RWPE2 (cell line): ENCODE data around the gene RDH11.

Experiments
- ATAC-seq: fragments of 200-7000 bp; cut with Tn5 transposase; 3 replicates; pipeline ENCODE4 v1.9.1; 2021; ENCODE audit warnings: low read depth
- DNase-seq: peaks from one replicate; pipeline ENCODE4 v3.0.0-alpha.2; 2020; ENCODE audit warnings: low spot score
- H3K27ac ChIP-seq: fragments of 450-650 bp; 2 replicates; pipeline ENCODE4 v1.5.1; 2017; ENCODE audit warnings: mild to moderate bottlenecking; ENCODE audit not compliant: poor library complexity, severe bottlenecking
- H3K27me3 ChIP-seq: fragments of 250-450 bp; sonication (Bioruptor Pico); 2 replicates; pipeline ENCODE4 v1.5.1; 2021; ENCODE audit warnings: mild to moderate bottlenecking, moderate library complexity; ENCODE audit not compliant: insufficient read depth, poor library complexity, severe bottlenecking
- H3K36me3 ChIP-seq: fragments of 250-450 bp; sonication (Bioruptor Pico); 2 replicates; pipeline ENCODE4 v1.5.1; 2020; ENCODE audit warnings: low read depth, mild to moderate bottlenecking, moderate library complexity
- H3K4me1 ChIP-seq: fragments of 250-450 bp; sonication (Bioruptor Pico); 2 replicates; pipeline ENCODE4 v1.5.1; 2021; ENCODE audit warnings: mild to moderate bottlenecking, moderate library complexity; ENCODE audit not compliant: insufficient read depth, poor library complexity, severe bottlenecking
- H3K4me3 ChIP-seq: fragments of 250-450 bp; sonication (Bioruptor Pico); 2 replicates; pipeline ENCODE4 v1.5.1; 2021; ENCODE audit warnings: mild to moderate bottlenecking, moderate library complexity; ENCODE audit not compliant: severe bottlenecking
- H3K9me3 ChIP-seq: fragments of 250-450 bp; sonication (Bioruptor Pico); 2 replicates; pipeline ENCODE4 v1.5.1; 2021; ENCODE audit warnings: mild to moderate bottlenecking, moderate library complexity; ENCODE audit not compliant: severe bottlenecking
- TF ChIP-seq, protein P1 (sequence below): fragments of 450-650 bp; IDR thresholded peaks from one replicate; pipeline ENCODE4 v1.5.1; 2017; ENCODE audit warnings: mild to moderate bottlenecking, moderate library complexity; ENCODE audit not compliant: poor library complexity, severe bottlenecking

The RDH11 gene

DNA sequence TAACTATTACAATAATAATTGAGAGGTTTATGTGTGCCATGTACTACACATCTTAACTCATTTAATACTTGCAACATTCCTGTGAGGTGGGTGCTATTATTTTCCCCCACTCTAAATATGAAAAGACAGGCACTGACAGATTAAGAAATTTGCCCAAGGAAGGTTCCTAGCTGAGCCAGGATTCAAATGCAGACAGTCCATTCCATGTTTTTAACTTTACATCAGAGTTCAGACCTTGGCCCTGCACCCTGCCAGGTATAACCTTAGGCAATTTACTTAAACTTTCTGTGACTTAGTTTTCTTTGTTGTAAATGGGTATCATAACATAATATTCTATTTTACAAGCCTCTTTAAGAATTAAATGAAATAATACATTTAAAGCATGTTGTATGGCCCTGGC lies 32.7 kb upstream of the RDH11 start:
- DNase-seq (no peak), ATAC-seq (no peak)
- Histone ChIP-seq H3K4me3 (no peak overlapping the region), H3K36me3 (no peaks in the 10 kb centered on the region), H3K27ac (no peak overlapping the region), H3K27me3 (no peaks in the 10 kb centered on the region), H3K4me1 (no peaks in the 10 kb centered on the region), H3K9me3 (no peaks in the 10 kb centered on the region)
- TF ChIP-seq, protein P1, sequence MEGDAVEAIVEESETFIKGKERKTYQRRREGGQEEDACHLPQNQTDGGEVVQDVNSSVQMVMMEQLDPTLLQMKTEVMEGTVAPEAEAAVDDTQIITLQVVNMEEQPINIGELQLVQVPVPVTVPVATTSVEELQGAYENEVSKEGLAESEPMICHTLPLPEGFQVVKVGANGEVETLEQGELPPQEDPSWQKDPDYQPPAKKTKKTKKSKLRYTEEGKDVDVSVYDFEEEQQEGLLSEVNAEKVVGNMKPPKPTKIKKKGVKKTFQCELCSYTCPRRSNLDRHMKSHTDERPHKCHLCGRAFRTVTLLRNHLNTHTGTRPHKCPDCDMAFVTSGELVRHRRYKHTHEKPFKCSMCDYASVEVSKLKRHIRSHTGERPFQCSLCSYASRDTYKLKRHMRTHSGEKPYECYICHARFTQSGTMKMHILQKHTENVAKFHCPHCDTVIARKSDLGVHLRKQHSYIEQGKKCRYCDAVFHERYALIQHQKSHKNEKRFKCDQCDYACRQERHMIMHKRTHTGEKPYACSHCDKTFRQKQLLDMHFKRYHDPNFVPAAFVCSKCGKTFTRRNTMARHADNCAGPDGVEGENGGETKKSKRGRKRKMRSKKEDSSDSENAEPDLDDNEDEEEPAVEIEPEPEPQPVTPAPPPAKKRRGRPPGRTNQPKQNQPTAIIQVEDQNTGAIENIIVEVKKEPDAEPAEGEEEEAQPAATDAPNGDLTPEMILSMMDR, result no peak

DNA sequence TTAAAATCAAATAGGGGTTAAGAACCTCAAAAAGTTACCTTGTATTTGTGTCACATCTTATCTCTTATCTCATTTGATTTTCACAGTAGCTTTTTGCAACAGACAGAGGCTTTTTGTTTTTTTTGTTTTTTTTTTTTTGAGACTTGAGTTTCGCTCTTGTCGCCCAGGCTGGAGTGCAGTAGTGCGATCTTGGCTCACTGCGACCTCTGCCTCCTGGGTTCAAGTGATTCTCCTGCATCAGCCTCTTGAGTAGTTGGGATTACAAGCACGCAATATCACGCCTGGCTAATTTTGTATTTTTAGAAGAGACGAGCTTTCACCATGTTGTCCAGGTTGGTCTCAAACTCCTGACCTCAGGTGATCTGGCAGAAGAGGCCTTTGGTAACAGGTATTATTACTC lies 31.8 kb upstream of the RDH11 start:
- Histone ChIP-seq H3K36me3 (no peaks in the 10 kb centered on the region), H3K4me3 (no peak overlapping the region), H3K27me3 (no peaks in the 10 kb centered on the region), H3K9me3 (no peaks in the 10 kb centered on the region), H3K27ac (no peak overlapping the region), H3K4me1 (no peaks in the 10 kb centered on the region)
- DNase-seq (no peak), ATAC-seq (no peak)
- TF ChIP-seq, protein P1, result no peak

DNA sequence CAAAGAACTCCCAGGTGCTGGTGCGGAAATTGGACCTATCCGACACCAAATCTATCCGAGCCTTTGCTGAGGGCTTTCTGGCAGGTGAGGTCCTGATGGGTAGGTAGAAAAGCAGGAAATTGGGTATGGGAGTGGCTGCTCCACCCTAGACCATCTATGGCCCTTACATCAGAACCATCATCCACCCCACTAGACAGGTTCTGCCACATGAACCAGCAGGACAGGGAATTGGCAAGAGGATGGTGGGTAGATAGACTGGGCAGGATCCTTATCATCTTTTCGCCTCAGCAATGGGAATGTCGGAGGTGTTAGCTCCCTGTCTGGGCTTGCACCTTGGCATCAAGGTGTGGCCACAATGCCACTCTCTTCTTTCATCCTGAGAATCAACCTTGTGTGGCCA lies 29.6 kb upstream of the RDH11 start:
- ATAC-seq, result no peak
- no peak overlapping the region for H3K27ac ChIP-seq
- H3K9me3 ChIP-seq, result no peaks in the 10 kb centered on the region
- TF ChIP-seq, protein P1, result no peak
- no peaks in the 10 kb centered on the region for H3K36me3 ChIP-seq
- H3K4me1 ChIP-seq, result no peaks in the 10 kb centered on the region
- DNase-seq, result no peak
- H3K4me3 ChIP-seq, result no peak overlapping the region
- no peaks in the 10 kb centered on the region for H3K27me3 ChIP-seq

DNA sequence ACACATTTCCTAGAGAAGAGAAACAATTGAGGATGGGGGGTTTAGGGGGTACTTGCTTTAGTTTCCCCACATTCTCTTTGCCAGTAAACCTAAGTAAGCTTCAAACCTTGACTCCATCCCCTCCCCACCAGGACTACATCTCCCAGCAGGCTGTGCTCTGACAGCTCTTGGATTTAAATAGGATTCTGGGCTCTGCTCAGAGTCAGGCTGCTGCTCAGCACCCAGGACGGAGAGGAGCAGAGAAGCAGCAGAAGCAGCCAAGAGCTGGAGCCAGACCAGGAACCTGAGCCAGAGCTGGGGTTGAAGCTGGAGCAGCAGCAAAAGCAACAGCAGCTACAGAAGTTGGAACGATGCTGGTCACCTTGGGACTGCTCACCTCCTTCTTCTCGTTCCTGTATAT lies 26.7 kb upstream of the RDH11 start:
- no peaks in the 10 kb centered on the region for H3K9me3 ChIP-seq
- no peaks in the 10 kb centered on the region for H3K4me1 ChIP-seq
- TF ChIP-seq, protein P1, result no peak
- ATAC-seq (peak; percentile 54; the same call in 1 of the 3 replicates), DNase-seq (no peak)
- no peaks in the 10 kb centered on the region for H3K27me3 ChIP-seq
- H3K27ac ChIP-seq, result no peak overlapping the region
- H3K36me3 ChIP-seq, result no peaks in the 10 kb centered on the region
- no peak overlapping the region for H3K4me3 ChIP-seq

DNA sequence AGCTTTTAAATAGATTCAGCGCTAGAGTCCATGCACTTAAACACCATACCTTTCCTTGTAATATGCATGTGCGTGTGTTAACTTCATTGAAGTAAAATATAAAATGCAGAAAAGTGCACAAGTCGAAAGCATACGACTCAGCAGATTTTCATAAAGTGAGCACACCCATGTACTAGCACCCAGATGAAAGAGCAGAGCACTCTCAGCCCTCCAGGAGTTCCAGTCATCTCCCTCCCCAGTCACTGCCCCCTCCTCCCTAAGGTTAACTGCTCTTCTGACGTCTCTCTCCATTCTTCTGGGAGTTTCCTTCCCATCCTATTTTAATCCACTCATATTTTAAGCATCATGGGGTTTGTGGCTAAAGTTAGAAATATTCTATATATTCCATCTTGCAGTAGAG lies 26.3 kb upstream of the RDH11 start:
- H3K27ac ChIP-seq, result no peak overlapping the region
- ATAC-seq (no peak), DNase-seq (no peak)
- TF ChIP-seq, protein P1, result no peak
- H3K9me3 ChIP-seq, result no peaks in the 10 kb centered on the region
- no peaks in the 10 kb centered on the region for H3K4me1 ChIP-seq
- H3K27me3 ChIP-seq, result no peaks in the 10 kb centered on the region
- H3K4me3 ChIP-seq, result no peak overlapping the region
- no peaks in the 10 kb centered on the region for H3K36me3 ChIP-seq
